22Rv1 (cell line): Measurements from ENCODE around the gene LRRC37B.
"Not testable (repeated sequence)": the region's sequence is repeated elsewhere in the genome, so short reads cannot be mapped to it uniquely, and the experiment has no call there.

ENCODE experiments used
- ZFX ChIP-seq: fragments of 450-650 bp; IDR thresholded peaks from 2 replicates; pipeline ENCODE4 v1.6.1; 2017; ENCODE audit warnings: antibody characterized with exemption, borderline replicate concordance
- TF ChIP-seq, protein P1 (sequence below): fragments of 450-650 bp; IDR thresholded peaks from 2 replicates; pipeline ENCODE4 v1.5.1; 2017; ENCODE audit warnings: mild to moderate bottlenecking

DNA sequence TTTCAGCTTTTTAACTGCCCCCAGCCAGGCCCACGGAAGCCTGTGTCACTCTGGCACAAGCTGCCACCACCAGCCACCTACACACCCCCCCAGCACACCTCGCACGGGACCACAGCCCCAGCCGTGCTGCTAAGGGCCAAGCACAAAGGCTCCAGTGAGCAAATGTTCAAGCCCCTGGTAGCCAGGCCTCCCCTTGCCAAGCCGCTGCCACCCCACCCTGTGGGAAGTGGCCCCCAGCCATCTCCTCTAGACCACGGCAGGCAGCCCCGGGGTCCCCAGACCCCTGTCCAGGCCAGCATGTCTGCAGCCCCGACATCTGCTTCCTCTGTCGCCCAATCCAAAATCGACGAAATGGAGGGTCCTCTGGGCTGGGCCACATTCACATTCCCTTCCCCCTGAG, 35.1 kb downstream of the LRRC37B start:
- TF ChIP-seq, protein P1, sequence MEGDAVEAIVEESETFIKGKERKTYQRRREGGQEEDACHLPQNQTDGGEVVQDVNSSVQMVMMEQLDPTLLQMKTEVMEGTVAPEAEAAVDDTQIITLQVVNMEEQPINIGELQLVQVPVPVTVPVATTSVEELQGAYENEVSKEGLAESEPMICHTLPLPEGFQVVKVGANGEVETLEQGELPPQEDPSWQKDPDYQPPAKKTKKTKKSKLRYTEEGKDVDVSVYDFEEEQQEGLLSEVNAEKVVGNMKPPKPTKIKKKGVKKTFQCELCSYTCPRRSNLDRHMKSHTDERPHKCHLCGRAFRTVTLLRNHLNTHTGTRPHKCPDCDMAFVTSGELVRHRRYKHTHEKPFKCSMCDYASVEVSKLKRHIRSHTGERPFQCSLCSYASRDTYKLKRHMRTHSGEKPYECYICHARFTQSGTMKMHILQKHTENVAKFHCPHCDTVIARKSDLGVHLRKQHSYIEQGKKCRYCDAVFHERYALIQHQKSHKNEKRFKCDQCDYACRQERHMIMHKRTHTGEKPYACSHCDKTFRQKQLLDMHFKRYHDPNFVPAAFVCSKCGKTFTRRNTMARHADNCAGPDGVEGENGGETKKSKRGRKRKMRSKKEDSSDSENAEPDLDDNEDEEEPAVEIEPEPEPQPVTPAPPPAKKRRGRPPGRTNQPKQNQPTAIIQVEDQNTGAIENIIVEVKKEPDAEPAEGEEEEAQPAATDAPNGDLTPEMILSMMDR, result not testable (repeated sequence)
- TF ChIP-seq ZFX, result not testable (repeated sequence)
